Thoracic aorta (tissue), 2 donors: ENCODE measurements around the gene EVA1C. TPM values are rescaled to one million over a fixed set of nuclear protein-coding genes. Genes with fewer than 3 reads are reported as not detected.
A peak's percentile ranks its signal among the peaks of the same experiment; 100 is the strongest.
"Not testable (repeated sequence)": the region's sequence is repeated elsewhere in the genome, so short reads cannot be mapped to it uniquely, and the experiment has no call there.

ENCODE experiments used
- ATAC-seq: fragments of 150-250 bp; one replicate; pipeline ENCODE4 v1.8.0; 2017; ENCODE audit warnings: low read depth; ENCODE audit not compliant: insufficient number of reproducible peaks, low FRiP score
- DNase-seq: peaks from one replicate; pipeline ENCODE4 v3.0.0-alpha.2; 2020; ENCODE audit warnings: low spot score
- H3K27ac ChIP-seq, 2 donors: fragments of 200-600 bp; sonication (generic); 1 replicate in 1 of 2; 2 replicates in 1 of 2; pipeline ENCODE4 v1.5.1; 2016; ENCODE audit warnings: mild to moderate bottlenecking in 2 of 2, moderate library complexity in 2 of 2
- H3K27me3 ChIP-seq: fragments of 200-600 bp; sonication (generic); replicated peaks from 2 replicates; pipeline ENCODE4 v1.6.0; 2016; ENCODE audit warnings: mild to moderate bottlenecking; ENCODE audit not compliant: insufficient read depth
- H3K36me3 ChIP-seq: fragments of 200-600 bp; sonication (generic); one replicate; pipeline ENCODE4 v1.5.1; 2016
- H3K4me1 ChIP-seq, 2 donors: fragments of 200-600 bp; sonication (generic); 1 replicate in 1 of 2; 2 replicates in 1 of 2; pipeline versions ENCODE4 v1.5.1 to v1.6.0; 2016; ENCODE audit warnings: low read depth in 2 of 2, mild to moderate bottlenecking in 1 of 2; ENCODE audit not compliant: control insufficient read depth in 1 of 2
- H3K4me3 ChIP-seq: fragments of 200-600 bp; sonication (generic); 2 replicates; pipeline ENCODE4 v1.5.1; 2016; ENCODE audit warnings: mild to moderate bottlenecking
- H3K9me3 ChIP-seq: fragments of 200-600 bp; sonication (generic); 2 replicates; pipeline ENCODE4 v1.5.1; 2016
- CTCF ChIP-seq: fragments of 200-600 bp; sonication (generic); IDR thresholded peaks from one replicate; pipeline ENCODE4 v1.5.1; 2019; ENCODE audit warnings: antibody characterized with exemption
- total RNA-seq, 2 donors: library from RNA; depleted of rRNA; stranded (reverse); fragments of >200 nt; gene quantifications; one replicate each; pipeline versions ENCODE4 v1.1.0 to v1.2.3, GENCODE V29; 2016

EVA1C gene
- total RNA-seq, 2 donors from 2014 or later, result 81.2 to 115 TPM

- peaks cover 34 to 54% of the 10 kb centered on the region in 2 donors for H3K4me1 ChIP-seq
- peaks cover 52% of the 10 kb centered on the region for H3K36me3 ChIP-seq
- H3K9me3 ChIP-seq, result no peaks in the 10 kb centered on the region
- TF ChIP-seq CTCF, result no peak
- H3K27ac ChIP-seq, result peak overlapping the region; percentile 42 to 97
- no peaks in the 10 kb centered on the region for H3K27me3 ChIP-seq
- DNase-seq, result no peak
- no peak for ATAC-seq
- no peak overlapping the region for H3K4me3 ChIP-seq
Measured at GRCh38 chr21:32368386-32368785, 44.1 kb upstream of the EVA1C start.

- not testable (repeated sequence) for H3K27me3 ChIP-seq, H3K4me3 ChIP-seq, H3K9me3 ChIP-seq, DNase-seq, ATAC-seq
- H3K4me1 ChIP-seq, result peaks cover 33 to 50% of the 10 kb centered on the region in 2 donors
- peak overlapping the region; percentile 42 to 97 for H3K27ac ChIP-seq
- H3K36me3 ChIP-seq, result peaks cover 48% of the 10 kb centered on the region
Measured at GRCh38 chr21:32368961-32369360, 43.5 kb upstream of the EVA1C start.

GRCh38 chr21:32370998-32371766, 41.3 kb upstream of the EVA1C start:
- H3K4me3 ChIP-seq, result no peak overlapping the region
- DNase-seq (no peak), ATAC-seq (peak; percentile 44)
- peaks cover 29 to 48% of the 10 kb centered on the region in 2 donors for H3K4me1 ChIP-seq
- no peaks in the 10 kb centered on the region for H3K27me3 ChIP-seq
- peak overlapping the region; percentile 87 to 97 for H3K27ac ChIP-seq
- H3K36me3 ChIP-seq, result peaks cover 29% of the 10 kb centered on the region
- TF ChIP-seq CTCF, result no peak
- no peaks in the 10 kb centered on the region for H3K9me3 ChIP-seq

DNA sequence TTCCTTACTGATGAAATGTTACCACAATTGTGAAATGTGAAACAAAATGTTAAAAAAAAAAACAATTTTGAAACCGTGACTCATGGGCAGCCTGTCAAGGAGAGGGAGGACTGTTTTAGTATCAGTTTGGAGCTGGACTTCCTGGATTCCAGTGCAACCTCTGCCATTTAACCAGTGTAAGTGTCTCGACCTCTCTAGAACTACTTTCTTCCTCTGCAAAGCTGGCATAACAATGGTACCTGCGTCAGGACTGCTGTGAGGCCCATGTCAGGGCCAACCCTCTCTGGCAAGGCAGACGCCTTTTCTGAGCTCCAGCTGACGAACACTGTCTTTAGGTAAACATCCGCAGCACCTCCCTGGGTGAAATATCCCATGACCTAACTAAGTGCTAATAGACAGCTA, 40.6 kb upstream of the EVA1C start:
- Histone ChIP-seq H3K36me3 (peaks cover 21% of the 10 kb centered on the region), H3K4me3 (no peak overlapping the region), H3K4me1 (peaks cover 29 to 55% of the 10 kb centered on the region in 2 donors), H3K27ac (peak overlapping the region; percentile 87 to 97), H3K9me3 (no peaks in the 10 kb centered on the region), H3K27me3 (no peaks in the 10 kb centered on the region)
- no peak for TF ChIP-seq CTCF
- DNase-seq, result no peak
- peak; percentile 62 for ATAC-seq

DNA sequence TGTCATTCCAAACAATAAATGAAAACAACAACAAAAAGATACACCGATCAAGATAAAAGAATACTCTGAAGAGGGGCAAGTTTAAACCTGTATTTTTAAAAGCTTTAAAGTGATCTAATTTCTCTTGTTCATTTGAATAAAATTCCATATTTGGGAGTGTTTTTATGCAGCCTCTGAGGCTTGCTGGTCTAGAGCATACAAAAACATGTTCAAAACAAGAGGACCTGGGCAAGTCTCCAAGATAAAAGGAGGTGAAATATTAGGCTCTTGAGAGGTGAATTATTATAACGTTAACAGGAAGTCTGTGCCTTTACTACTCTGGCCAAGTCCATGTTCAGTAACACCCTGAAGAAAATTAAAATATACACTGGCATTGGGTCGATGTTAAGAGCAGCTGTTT, 39.8 kb upstream of the EVA1C start:
- DNase-seq (no peak), ATAC-seq (no peak)
- no peaks in the 10 kb centered on the region for H3K9me3 ChIP-seq
- peaks cover 29 to 63% of the 10 kb centered on the region in 2 donors for H3K4me1 ChIP-seq
- no peak for TF ChIP-seq CTCF
- H3K4me3 ChIP-seq, result no peak overlapping the region
- H3K36me3 ChIP-seq, result peaks cover 15% of the 10 kb centered on the region
- peak overlapping the region; percentile 87 to 97 for H3K27ac ChIP-seq
- no peaks in the 10 kb centered on the region for H3K27me3 ChIP-seq
